Right lobe of liver (tissue), 4 donors: ENCODE measurements around the gene RANBP17.

Experiments
- POLR2A ChIP-seq: fragments of 450-650 bp; IDR thresholded peaks from one replicate; pipeline ENCODE4 v1.6.1; 2017; ENCODE audit warnings: antibody characterized with exemption, mild to moderate bottlenecking
- TF ChIP-seq, protein P1 (sequence below), 4 donors: fragments of 200-600 bp in 3 of 4; fragments of 450-650 bp in 1 of 4; IDR thresholded peaks; one replicate each; pipeline versions ENCODE4 v1.5.1 to v1.8.0; 2016 to 2022; ENCODE audit warnings: antibody characterized with exemption in 4 of 4, mild to moderate bottlenecking in 2 of 4
- donor health status: DM: no; HTN: no; CAD: no.
- donor health status: DM: no; HTN: no; CAD: no.
- donor health status: DM: no; HTN: yes; CAD: no.

DNA sequence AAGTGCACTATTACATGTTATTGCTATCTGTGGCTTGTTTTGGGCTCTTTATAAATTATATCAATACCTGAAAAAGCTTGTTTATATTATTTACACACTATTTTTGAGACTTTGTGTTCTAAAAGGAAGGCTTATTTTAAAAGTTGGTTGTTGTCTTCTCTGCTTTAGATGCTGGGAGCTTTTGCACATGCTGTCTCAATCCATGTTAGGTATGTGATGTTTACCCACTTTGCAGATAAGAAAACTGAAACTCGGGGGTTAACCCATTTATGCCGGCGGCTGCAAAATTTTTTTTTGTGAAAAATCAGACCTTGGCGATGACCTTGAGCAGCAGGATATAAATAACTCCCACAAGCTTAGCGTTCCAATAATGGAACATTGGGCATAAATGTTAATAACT lies 212.9 kb downstream of the RANBP17 start:
- TF ChIP-seq POLR2A = no peak
- TF ChIP-seq, protein P1, sequence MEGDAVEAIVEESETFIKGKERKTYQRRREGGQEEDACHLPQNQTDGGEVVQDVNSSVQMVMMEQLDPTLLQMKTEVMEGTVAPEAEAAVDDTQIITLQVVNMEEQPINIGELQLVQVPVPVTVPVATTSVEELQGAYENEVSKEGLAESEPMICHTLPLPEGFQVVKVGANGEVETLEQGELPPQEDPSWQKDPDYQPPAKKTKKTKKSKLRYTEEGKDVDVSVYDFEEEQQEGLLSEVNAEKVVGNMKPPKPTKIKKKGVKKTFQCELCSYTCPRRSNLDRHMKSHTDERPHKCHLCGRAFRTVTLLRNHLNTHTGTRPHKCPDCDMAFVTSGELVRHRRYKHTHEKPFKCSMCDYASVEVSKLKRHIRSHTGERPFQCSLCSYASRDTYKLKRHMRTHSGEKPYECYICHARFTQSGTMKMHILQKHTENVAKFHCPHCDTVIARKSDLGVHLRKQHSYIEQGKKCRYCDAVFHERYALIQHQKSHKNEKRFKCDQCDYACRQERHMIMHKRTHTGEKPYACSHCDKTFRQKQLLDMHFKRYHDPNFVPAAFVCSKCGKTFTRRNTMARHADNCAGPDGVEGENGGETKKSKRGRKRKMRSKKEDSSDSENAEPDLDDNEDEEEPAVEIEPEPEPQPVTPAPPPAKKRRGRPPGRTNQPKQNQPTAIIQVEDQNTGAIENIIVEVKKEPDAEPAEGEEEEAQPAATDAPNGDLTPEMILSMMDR (IDR thresholded peaks at IDR 0.05) = no peak
